GM23338 (cell line): Measurements from ENCODE around the gene GTF3C5. TPM values are rescaled to one million over a fixed set of nuclear protein-coding genes. Genes with fewer than 3 reads are reported as not detected.

Source experiments
- ATAC-seq: fragments of 200-7000 bp; cut with Tn5 transposase; 3 replicates; pipeline ENCODE4 v1.9.1; 2020
- DNase-seq: peaks from one replicate; pipeline ENCODE4 v3.0.0-alpha.2; 2015; ENCODE audit warnings: low spot score
- H2AFZ ChIP-seq: fragments of 200-600 bp; sonication (generic); 2 replicates; pipeline ENCODE4 v1.8.0; 2016; ENCODE audit warnings: antibody characterized with exemption, mild to moderate bottlenecking, moderate library complexity
- H3F3A ChIP-seq: fragments of 200-600 bp; sonication (generic); replicated peaks from 2 replicates; pipeline ENCODE4 v1.8.0; 2017; ENCODE audit warnings: antibody characterized with exemption, mixed run types, low read depth
- H3K27ac ChIP-seq: fragments of 200-600 bp; sonication (generic); 2 replicates; pipeline ENCODE4 v1.6.1; 2016; ENCODE audit warnings: low read depth
- H3K27me3 ChIP-seq: fragments of 200-600 bp; sonication (generic); 2 replicates; pipeline ENCODE4 v1.8.0; 2016; ENCODE audit warnings: mild to moderate bottlenecking, mixed run types, moderate library complexity; ENCODE audit not compliant: insufficient read depth
- H3K36me3 ChIP-seq: fragments of 200-600 bp; sonication (generic); 2 replicates; pipeline ENCODE4 v1.8.0; 2016; ENCODE audit warnings: mild to moderate bottlenecking; ENCODE audit not compliant: insufficient read depth
- H3K4me1 ChIP-seq: fragments of 200-600 bp; sonication (generic); 2 replicates; pipeline ENCODE4 v1.8.0; 2016; ENCODE audit warnings: mild to moderate bottlenecking, moderate library complexity; ENCODE audit not compliant: insufficient read depth
- H3K4me2 ChIP-seq: fragments of 200-600 bp; sonication (generic); 2 replicates; pipeline ENCODE4 v1.7.1; 2017; ENCODE audit warnings: mixed run types
- H3K4me3 ChIP-seq: fragments of 200-600 bp; sonication (generic); 2 replicates; pipeline ENCODE4 v1.6.1; 2016; ENCODE audit warnings: mixed run types
- H3K79me2 ChIP-seq: fragments of 200-600 bp; sonication (generic); replicated peaks from 2 replicates; pipeline ENCODE4 v1.8.0; 2017; ENCODE audit warnings: mild to moderate bottlenecking; ENCODE audit not compliant: insufficient read depth
- H3K9me2 ChIP-seq: fragments of 200-600 bp; sonication (generic); 2 replicates; pipeline ENCODE4 v1.8.0; 2017; ENCODE audit not compliant: insufficient read depth
- H4K20me1 ChIP-seq: fragments of 200-600 bp; sonication (generic); replicated peaks from 2 replicates; pipeline ENCODE4 v1.8.0; 2017; ENCODE audit warnings: mild to moderate bottlenecking; ENCODE audit not compliant: insufficient read depth
- H3K27ac Mint-ChIP-seq: 2 replicates; pipeline ENCODE4 v1.8.0; 2020; ENCODE audit warnings: inconsistent platforms, mild to moderate bottlenecking, moderate library complexity, mixed read lengths
- H3K27me3 Mint-ChIP-seq: 3 replicates; pipeline ENCODE4 v1.8.0; 2022; ENCODE audit warnings: low read depth, mild to moderate bottlenecking, moderate library complexity, mixed read lengths, inconsistent platforms; ENCODE audit not compliant: insufficient read depth, poor library complexity
- H3K36me3 Mint-ChIP-seq: 3 replicates; pipeline ENCODE4 v1.8.0; 2021; ENCODE audit warnings: low read depth, mild to moderate bottlenecking, inconsistent platforms, moderate library complexity, mixed read lengths
- H3K4me1 Mint-ChIP-seq: 3 replicates; pipeline ENCODE4 v1.8.0; 2020; ENCODE audit warnings: mild to moderate bottlenecking, inconsistent platforms, mixed read lengths
- H3K4me3 Mint-ChIP-seq: 3 replicates; pipeline ENCODE4 v1.8.0; 2021; ENCODE audit warnings: moderate library complexity, mild to moderate bottlenecking, inconsistent platforms, mixed read lengths
- H3K9me3 Mint-ChIP-seq: 3 replicates; pipeline ENCODE4 v1.8.0; 2020; ENCODE audit warnings: moderate library complexity, mild to moderate bottlenecking, inconsistent platforms, mixed read lengths
- CREB1 ChIP-seq: fragments of 250-450 bp; sonication (Bioruptor Pico); IDR thresholded peaks from 2 replicates; pipeline ENCODE4 v1.5.0; 2020; ENCODE audit warnings: low read depth, mild to moderate bottlenecking, moderate library complexity
- EZH2 ChIP-seq: fragments of 200-600 bp; sonication (generic); IDR thresholded peaks from one replicate; pipeline ENCODE4 v1.8.0; 2017; ENCODE audit warnings: antibody characterized with exemption, mild to moderate bottlenecking, low read depth; ENCODE audit not compliant: unreplicated experiment
- EZH2phosphoT487 ChIP-seq: fragments of 200-600 bp; sonication (generic); IDR thresholded peaks from one replicate; pipeline ENCODE4 v1.8.1; 2018; ENCODE audit warnings: antibody characterized with exemption; ENCODE audit not compliant: unreplicated experiment
- JUNB ChIP-seq: IDR thresholded peaks from one replicate; pipeline ENCODE4 v1.6.1; 2016; ENCODE audit warnings: antibody characterized with exemption; ENCODE audit not compliant: unreplicated experiment
- NANOG ChIP-seq: IDR thresholded peaks from 2 replicates; pipeline ENCODE4 v1.6.1; 2016; ENCODE audit warnings: antibody characterized with exemption, borderline replicate concordance
- POLR2AphosphoS5 ChIP-seq: IDR thresholded peaks from 2 replicates; pipeline ENCODE4 v1.6.1; 2016; ENCODE audit warnings: antibody characterized with exemption, low read depth
- STAT1 ChIP-seq: IDR thresholded peaks from one replicate; pipeline ENCODE4 v1.6.1; 2016; ENCODE audit warnings: antibody characterized with exemption; ENCODE audit not compliant: unreplicated experiment
- ZNF114 ChIP-seq: fragments of 250-450 bp; sonication (Bioruptor Pico); IDR thresholded peaks from 2 replicates; pipeline ENCODE4 v1.5.0; 2020; ENCODE audit warnings: mild to moderate bottlenecking, moderate library complexity
- ZNF331 ChIP-seq: fragments of 250-450 bp; sonication (Bioruptor Pico); IDR thresholded peaks from 2 replicates; pipeline ENCODE4 v1.5.0; 2020; ENCODE audit warnings: low read depth, mild to moderate bottlenecking, moderate library complexity
- polyA plus RNA-seq: library from polyadenylated mRNA; unstranded; fragments of >200 nt; fragmentation: Nextera tagmentation; extraction: Ambion mirVana; gene quantifications from 2 replicates; pipeline ENCODE4 v1.2.1, GENCODE V29; 2016
- total RNA-seq: library from RNA; depleted of rRNA; stranded (reverse); fragments of >200 nt; shearing (Covaris generic); gene quantifications from 2 replicates; pipeline ENCODE4 v1.2.3, GENCODE V29; 2014
- TF ChIP-seq, protein P1 (sequence below), 2 experiments: fragments of 200-600 bp in 1 of 2; sonication (generic) in 1 of 2; conservative IDR thresholded peaks; 2 replicates each; pipeline versions ENCODE4 v1.5.1 to v1.6.1; 2016 to 2017; ENCODE audit warnings: antibody characterized with exemption in 2 of 2, low read depth in 2 of 2, mild to moderate bottlenecking in 2 of 2, moderate library complexity in 1 of 2
- TF ChIP-seq, protein P2 (sequence below): IDR thresholded peaks from 2 replicates; pipeline ENCODE4 v1.6.1; 2016; ENCODE audit warnings: antibody characterized with exemption
- TF ChIP-seq, protein P3 (sequence below): fragments of 250-450 bp; sonication (Bioruptor Pico); IDR thresholded peaks from 2 replicates; pipeline ENCODE4 v1.5.0; 2020; ENCODE audit warnings: mild to moderate bottlenecking, moderate library complexity

Gene GTF3C5
- total and polyA plus RNA-seq, 2 experiments from 2014 or later = 46.0 to 78.8 TPM

DNA sequence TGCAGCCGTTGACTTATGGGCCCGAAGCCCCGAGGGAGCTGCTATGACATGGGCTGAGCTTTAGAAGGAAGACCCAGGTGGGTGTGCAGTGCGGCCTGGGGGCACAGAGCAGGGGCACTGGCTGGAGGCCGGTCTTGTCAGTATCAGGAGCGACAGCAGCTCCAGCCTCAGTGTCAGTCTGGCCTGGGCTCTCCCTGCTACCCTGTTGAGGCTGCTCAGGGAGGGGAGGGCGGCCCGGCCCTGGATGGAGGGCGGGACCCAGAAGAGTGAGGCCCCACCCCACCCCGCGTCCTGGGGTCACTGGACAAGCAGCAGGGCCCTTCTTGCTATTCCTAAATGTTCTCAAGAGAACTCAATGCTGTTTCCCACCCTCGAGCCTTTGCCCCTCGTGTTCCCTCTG, 34.3 kb upstream of the GTF3C5 start:
- peaks cover 31% of the 10 kb centered on the region for H3K4me1 Mint-ChIP-seq
- DNase-seq (no peak), ATAC-seq (peak; percentile 21)
- no peaks in the 10 kb centered on the region for H3K9me2 ChIP-seq
- H3K79me2 ChIP-seq = no peaks in the 10 kb centered on the region
- H3K9me3 Mint-ChIP-seq = no peaks in the 10 kb centered on the region
- no peaks in the 10 kb centered on the region for H3F3A ChIP-seq
- no peak overlapping the region for H3K4me3 ChIP-seq
- H3K27ac Mint-ChIP-seq = no peak overlapping the region
- H3K27ac ChIP-seq = no peak overlapping the region
- no peak overlapping the region; the same call in 2 of the 3 replicates for H3K4me3 Mint-ChIP-seq
- H2AFZ ChIP-seq = no peak overlapping the region
- no peaks in the 10 kb centered on the region for H3K36me3 Mint-ChIP-seq
- H3K36me3 ChIP-seq = no peaks in the 10 kb centered on the region
- peaks cover 19% of the 10 kb centered on the region for H3K27me3 Mint-ChIP-seq
- no peak overlapping the region for H3K4me2 ChIP-seq
- no peaks in the 10 kb centered on the region for H4K20me1 ChIP-seq
- no peak for TF ChIP-seq EZH2
- H3K4me1 ChIP-seq = peaks cover 13% of the 10 kb centered on the region; the same call in 1 of the 2 replicates
- H3K27me3 ChIP-seq = no peaks in the 10 kb centered on the region

DNA sequence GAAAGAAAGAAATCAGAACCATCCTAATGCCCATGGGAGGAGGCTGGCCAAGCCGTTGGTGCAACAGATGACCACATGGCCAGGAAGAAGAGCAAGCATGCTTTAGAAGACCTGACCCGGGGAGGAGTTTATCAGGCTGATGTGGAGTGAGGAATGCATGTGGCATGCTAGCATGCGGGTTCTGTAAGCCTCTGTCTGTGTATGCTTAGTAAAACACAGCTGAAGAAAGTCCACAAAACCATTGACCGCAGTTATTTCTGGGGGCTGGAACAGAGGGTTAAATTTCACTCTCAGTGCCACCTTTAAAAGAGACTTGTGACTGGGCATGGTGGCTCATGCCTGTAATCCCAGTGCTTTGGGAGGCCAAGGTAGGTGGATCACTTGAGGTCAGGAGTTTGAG, 33.2 kb upstream of the GTF3C5 start:
- no peak overlapping the region for H3K27ac ChIP-seq
- no peaks in the 10 kb centered on the region for H3K36me3 ChIP-seq
- Mint-ChIP-seq H3K27me3 (peaks cover 27% of the 10 kb centered on the region), H3K9me3 (no peaks in the 10 kb centered on the region), H3K27ac (no peak overlapping the region), H3K4me3 (no peak overlapping the region), H3K36me3 (no peaks in the 10 kb centered on the region), H3K4me1 (peaks cover 29% of the 10 kb centered on the region)
- no peak for DNase-seq
- no peaks in the 10 kb centered on the region for H3K9me2 ChIP-seq
- no peaks in the 10 kb centered on the region for H3F3A ChIP-seq
- no peak overlapping the region for H2AFZ ChIP-seq
- H4K20me1 ChIP-seq = no peaks in the 10 kb centered on the region
- H3K4me1 ChIP-seq = peaks cover 14% of the 10 kb centered on the region; the same call in 1 of the 2 replicates
- peaks cover 10% of the 10 kb centered on the region for H3K27me3 ChIP-seq
- no peak overlapping the region for H3K4me3 ChIP-seq
- ATAC-seq = no peak
- no peaks in the 10 kb centered on the region for H3K79me2 ChIP-seq
- H3K4me2 ChIP-seq = no peak overlapping the region
- no peak for TF ChIP-seq ZNF331
- no peak for TF ChIP-seq CREB1
- TF ChIP-seq ZNF114 (CRISPR knock-in tag) = no peak
- TF ChIP-seq EZH2 = no peak
- TF ChIP-seq EZH2phosphoT487 = no peak
- TF ChIP-seq NANOG = no peak
- TF ChIP-seq, protein P1, sequence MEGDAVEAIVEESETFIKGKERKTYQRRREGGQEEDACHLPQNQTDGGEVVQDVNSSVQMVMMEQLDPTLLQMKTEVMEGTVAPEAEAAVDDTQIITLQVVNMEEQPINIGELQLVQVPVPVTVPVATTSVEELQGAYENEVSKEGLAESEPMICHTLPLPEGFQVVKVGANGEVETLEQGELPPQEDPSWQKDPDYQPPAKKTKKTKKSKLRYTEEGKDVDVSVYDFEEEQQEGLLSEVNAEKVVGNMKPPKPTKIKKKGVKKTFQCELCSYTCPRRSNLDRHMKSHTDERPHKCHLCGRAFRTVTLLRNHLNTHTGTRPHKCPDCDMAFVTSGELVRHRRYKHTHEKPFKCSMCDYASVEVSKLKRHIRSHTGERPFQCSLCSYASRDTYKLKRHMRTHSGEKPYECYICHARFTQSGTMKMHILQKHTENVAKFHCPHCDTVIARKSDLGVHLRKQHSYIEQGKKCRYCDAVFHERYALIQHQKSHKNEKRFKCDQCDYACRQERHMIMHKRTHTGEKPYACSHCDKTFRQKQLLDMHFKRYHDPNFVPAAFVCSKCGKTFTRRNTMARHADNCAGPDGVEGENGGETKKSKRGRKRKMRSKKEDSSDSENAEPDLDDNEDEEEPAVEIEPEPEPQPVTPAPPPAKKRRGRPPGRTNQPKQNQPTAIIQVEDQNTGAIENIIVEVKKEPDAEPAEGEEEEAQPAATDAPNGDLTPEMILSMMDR (conservative IDR thresholded peaks at IDR 0.05; ENCODE audit: low read depth in 2 of 2) = no peak
- TF ChIP-seq STAT1 = no peak
- TF ChIP-seq, protein P2, sequence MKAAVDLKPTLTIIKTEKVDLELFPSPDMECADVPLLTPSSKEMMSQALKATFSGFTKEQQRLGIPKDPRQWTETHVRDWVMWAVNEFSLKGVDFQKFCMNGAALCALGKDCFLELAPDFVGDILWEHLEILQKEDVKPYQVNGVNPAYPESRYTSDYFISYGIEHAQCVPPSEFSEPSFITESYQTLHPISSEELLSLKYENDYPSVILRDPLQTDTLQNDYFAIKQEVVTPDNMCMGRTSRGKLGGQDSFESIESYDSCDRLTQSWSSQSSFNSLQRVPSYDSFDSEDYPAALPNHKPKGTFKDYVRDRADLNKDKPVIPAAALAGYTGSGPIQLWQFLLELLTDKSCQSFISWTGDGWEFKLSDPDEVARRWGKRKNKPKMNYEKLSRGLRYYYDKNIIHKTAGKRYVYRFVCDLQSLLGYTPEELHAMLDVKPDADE = no peak
- TF ChIP-seq JUNB = no peak
- TF ChIP-seq, protein P3, sequence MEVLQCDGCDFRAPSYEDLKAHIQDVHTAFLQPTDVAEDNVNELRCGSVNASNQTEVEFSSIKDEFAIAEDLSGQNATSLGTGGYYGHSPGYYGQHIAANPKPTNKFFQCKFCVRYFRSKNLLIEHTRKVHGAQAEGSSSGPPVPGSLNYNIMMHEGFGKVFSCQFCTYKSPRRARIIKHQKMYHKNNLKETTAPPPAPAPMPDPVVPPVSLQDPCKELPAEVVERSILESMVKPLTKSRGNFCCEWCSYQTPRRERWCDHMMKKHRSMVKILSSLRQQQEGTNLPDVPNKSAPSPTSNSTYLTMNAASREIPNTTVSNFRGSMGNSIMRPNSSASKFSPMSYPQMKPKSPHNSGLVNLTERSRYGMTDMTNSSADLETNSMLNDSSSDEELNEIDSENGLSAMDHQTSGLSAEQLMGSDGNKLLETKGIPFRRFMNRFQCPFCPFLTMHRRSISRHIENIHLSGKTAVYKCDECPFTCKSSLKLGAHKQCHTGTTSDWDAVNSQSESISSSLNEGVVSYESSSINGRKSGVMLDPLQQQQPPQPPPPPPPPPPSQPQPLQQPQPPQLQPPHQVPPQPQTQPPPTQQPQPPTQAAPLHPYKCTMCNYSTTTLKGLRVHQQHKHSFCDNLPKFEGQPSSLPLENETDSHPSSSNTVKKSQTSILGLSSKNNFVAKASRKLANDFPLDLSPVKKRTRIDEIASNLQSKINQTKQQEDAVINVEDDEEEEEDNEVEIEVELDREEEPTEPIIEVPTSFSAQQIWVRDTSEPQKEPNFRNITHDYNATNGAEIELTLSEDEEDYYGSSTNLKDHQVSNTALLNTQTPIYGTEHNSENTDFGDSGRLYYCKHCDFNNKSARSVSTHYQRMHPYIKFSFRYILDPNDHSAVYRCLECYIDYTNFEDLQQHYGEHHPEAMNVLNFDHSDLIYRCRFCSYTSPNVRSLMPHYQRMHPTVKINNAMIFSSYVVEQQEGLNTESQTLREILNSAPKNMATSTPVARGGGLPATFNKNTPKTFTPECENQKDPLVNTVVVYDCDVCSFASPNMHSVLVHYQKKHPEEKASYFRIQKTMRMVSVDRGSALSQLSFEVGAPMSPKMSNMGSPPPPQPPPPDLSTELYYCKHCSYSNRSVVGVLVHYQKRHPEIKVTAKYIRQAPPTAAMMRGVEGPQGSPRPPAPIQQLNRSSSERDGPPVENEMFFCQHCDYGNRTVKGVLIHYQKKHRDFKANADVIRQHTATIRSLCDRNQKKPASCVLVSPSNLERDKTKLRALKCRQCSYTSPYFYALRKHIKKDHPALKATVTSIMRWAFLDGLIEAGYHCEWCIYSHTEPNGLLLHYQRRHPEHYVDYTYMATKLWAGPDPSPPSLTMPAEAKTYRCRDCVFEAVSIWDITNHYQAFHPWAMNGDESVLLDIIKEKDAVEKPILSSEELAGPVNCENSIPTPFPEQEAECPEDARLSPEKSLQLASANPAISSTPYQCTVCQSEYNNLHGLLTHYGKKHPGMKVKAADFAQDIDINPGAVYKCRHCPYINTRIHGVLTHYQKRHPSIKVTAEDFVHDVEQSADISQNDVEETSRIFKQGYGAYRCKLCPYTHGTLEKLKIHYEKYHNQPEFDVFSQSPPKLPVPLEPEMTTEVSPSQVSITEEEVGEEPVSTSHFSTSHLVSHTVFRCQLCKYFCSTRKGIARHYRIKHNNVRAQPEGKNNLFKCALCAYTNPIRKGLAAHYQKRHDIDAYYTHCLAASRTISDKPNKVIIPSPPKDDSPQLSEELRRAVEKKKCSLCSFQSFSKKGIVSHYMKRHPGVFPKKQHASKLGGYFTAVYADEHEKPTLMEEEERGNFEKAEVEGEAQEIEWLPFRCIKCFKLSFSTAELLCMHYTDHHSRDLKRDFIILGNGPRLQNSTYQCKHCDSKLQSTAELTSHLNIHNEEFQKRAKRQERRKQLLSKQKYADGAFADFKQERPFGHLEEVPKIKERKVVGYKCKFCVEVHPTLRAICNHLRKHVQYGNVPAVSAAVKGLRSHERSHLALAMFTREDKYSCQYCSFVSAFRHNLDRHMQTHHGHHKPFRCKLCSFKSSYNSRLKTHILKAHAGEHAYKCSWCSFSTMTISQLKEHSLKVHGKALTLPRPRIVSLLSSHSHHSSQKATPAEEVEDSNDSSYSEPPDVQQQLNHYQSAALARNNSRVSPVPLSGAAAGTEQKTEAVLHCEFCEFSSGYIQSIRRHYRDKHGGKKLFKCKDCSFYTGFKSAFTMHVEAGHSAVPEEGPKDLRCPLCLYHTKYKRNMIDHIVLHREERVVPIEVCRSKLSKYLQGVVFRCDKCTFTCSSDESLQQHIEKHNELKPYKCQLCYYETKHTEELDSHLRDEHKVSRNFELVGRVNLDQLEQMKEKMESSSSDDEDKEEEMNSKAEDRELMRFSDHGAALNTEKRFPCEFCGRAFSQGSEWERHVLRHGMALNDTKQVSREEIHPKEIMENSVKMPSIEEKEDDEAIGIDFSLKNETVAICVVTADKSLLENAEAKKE (CRISPR knock-in tag) = no peak
- no peak for TF ChIP-seq POLR2AphosphoS5
